NCI-H2107 treated with DMSO at 0.1 percent for 48 hours (cell line): ENCODE results near the gene CDK14.

Source experiments
- DNase-seq: peaks from one replicate; lab custom pipeline; 2025; ENCODE audit not compliant: unreplicated experiment; lab: John Stamatoyannopoulos, UW

The CDK14 gene

DNA sequence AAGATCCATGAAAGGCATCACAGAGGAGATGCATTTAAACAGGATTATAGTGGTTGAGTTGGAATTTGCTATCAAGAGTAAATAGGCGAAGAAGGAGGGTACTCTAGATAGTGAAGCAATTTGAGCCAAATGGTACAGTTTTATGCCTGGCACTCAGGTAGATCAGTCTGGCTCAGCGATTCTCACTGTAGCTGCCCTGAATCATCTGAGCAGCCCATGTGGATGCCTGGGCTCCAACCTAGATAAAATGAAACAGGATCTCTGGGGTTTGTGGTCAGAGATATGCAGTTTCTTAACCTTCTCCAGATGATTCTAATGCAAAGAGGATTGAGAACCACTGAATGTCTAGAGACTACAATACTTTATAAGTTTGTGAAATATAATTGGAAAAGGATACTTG, 386.1 kb downstream of the CDK14 start:
- DNase-seq: no peak

DNA sequence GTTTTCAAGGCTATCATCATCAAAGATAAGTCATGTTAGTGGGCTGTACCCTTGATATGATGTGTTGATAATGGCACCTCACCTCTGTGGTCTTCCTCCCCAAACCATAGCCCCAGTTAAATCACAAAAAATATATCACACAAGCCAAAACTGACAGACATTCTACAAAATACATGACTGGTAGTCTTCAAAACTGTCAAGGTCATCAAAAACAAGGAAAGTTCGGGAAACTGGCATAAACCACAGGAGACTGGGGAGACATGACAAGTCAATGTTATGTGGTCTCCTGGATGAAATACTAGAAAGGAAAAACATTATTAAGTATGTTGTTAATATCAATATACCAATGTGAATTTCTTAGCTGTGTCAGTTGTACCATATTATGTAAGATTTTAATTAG, 388.6 kb downstream of the CDK14 start:
- DNase-seq: no peak

GRCh38 chr7:90988516-90988915, 392.4 kb downstream of the CDK14 start:
- no peak for DNase-seq

- DNase-seq: no peak
Observed at GRCh38 chr7:90988996-90989765, 393.1 kb downstream of the CDK14 start.

- no peak for DNase-seq
Observed at GRCh38 chr7:90994121-90994520, 398.0 kb downstream of the CDK14 start.

DNA sequence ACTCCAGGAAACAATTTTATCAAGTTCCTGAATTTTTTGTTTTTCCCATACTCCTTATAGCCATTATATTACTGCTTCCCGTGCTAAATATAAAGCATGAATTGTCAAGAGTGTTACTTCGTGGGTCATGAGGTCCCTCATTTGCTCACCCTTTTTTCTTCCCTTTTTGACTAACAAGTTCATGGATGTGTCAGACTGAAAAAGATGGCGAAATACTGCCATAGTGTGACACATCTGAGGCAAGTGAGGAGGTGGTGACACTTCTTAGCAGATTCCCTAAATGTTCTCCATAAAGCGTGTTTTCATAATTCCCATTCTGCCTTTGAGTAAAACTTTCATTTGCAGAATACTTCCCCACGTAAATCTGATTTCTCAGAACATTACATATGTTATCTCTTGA, 398.5 kb downstream of the CDK14 start:
- DNase-seq: no peak

- DNase-seq: no peak
Observed at GRCh38 chr7:90995996-90996395, 399.9 kb downstream of the CDK14 start.

- no peak for DNase-seq
Observed at GRCh38 chr7:90999989-91000979, 404.2 kb downstream of the CDK14 start.

DNA sequence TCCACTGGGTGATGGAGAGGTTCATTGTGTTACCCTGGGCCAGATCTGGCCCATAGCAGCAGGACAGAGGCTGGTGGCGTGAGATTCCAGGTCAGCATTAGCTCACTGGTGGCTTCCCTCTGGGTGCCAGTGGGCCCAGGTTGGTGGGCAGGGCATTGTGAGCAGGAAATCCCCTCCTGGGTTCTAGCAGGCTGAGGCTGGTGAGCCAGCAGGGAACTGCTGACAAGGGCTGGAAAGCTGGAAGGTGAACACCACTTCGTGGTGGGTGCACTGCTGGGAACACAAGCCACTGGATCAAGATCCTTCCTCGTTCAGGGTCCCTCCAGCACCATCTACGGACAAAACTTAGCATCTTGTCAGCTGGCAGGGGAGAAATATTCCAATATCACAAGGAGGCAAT, 408.9 kb downstream of the CDK14 start:
- DNase-seq: no peak

DNA sequence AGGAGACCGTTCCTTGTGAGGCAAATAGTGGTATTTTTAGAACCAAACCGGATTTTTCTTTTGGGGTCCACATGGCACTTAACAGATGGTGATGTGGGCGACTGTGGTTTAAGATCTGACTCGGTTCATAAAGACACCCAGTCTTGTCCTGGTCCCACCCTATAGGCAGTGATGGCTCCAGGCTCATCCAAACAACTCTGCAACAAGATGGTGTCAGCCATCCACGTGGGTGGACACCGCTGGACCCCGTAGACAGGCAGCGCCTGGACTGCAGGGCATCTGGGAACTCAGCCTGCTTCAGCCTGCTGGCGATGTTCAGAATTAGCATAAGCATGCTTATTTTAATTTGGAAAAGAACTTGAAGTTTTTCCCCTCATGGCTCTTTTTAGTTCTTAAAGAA, 409.7 kb downstream of the CDK14 start:
- DNase-seq: no peak

GRCh38 chr7:91007371-91007770, 411.2 kb downstream of the CDK14 start:
- DNase-seq: no peak

DNA sequence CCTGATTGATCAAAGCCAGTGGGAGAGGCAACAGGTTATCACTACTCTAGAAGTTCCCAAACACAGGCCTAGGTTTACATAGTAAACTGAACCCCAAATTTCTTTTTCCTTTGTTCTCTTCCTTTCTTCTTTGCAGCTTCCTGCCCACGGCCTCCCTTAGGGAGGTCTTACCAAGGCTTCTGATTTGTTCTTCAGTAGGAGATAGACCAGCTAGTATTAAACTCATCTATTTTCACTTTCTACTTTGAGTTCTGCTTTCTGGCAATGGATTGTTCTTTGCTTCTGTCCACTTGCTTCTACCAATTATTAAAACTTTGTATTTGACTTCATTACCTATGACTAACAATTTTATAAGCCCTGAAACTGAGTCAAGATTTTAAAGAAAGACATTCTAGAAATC, 417.0 kb downstream of the CDK14 start:
- no peak for DNase-seq

DNA sequence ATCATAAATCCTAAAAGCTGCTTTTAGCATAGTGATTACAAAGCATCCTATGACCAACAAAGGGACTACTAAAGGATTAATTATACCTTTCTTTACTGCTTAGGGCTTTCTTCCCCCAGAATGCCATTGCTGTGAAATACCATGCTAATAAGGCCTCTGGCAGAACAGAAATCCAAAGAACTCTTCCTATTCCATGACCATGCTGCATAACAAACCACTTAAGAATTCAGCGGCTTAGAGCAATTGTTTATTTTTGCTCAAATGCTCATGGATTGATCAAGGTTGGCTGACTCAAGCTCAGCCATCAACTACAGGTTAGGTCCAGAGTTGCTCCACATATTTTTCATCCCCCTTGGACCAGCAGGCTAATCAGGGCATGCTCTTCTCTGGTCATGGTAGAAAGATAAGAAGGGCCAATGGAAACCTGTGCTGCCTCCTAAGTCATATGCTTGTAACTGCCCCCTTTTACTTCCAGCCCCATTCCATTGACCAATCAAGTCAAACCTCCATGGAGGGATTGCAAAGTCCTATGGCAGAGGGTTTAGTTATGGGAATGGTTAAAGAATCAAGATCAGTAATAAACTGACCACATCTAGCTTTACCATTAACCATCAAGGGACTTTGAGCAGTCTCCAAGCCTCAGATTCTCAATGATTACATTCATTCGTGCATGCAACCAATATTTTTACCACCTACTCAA, 423.7 kb downstream of the CDK14 start:
- no peak for DNase-seq

DNA sequence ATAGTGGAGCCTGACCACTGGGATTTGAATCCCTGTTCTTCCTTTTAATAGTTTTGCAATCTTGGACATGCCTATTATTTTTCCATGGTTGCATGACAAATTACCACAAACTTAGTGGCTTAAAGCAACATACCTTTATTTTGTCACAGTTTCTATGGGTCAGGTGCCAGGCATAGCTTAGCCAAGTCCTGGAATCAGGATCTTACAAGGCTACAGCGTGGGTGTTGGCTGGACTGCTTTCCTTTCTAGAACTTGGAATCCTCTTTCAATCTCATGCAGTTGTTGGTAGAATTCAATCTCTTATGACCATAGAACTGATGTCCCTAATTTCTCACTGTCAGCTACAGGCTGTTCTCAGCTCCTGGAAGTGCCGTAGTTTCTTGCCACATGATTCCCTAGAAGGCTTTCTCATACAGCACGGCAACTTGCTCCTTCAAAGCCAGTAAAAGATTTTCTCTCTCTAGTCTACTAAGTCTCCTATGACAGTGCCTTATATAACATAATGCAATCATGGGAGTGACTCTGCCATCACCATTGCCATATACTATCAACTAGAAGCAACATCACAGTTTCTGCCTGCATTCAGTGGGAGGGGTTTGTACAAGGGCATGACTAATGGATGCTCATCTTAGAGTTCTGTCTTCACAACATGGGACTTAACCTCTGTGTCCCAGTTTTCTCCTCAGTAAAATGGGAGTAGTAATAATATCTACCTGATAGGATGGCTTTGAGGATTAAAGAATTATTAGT, 424.7 kb downstream of the CDK14 start:
- DNase-seq: no peak

DNA sequence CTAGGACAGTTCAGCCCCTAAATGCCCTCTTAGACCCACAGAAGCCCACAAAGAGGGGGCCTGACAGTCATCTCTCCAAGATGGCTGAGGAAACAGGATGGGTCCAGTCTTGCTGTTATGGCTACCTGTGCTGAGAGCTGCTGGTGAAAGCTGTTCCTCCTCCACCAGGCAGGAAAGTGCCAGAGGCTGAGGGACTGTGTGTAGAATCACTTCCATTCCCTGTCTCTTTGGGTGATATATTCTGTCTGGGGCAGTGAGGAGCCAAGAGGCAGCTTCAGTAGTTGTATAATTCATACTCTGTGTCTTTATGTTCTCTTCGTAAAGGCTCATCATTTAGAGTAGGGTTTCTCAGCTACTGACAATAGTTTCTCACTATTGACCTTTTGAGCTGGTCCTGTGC, 425.8 kb downstream of the CDK14 start:
- DNase-seq: no peak

DNA sequence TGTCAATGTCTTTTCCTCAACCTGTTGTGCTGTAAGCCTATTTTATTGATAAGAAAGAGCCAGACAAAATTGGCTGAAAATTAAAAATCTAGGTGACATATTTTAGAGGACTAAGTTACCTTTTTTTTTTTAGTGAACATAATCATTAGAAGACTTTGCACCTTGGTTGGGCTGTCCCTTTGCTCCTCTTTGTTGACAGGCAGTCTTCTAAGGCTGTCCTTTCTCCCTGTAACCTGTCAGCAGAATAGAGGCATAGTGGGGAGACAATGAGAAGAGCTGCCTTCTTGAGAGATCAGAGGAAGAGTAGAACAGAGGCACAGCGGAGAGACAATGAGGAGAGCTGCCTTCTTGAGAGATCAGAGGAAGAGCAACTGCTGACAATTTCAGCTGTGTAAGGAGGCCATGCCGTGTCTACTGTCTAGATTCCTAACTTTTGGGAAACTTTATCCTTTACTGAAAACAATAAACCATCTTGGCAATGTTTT, 429.8 kb downstream of the CDK14 start:
- no peak for DNase-seq

DNA sequence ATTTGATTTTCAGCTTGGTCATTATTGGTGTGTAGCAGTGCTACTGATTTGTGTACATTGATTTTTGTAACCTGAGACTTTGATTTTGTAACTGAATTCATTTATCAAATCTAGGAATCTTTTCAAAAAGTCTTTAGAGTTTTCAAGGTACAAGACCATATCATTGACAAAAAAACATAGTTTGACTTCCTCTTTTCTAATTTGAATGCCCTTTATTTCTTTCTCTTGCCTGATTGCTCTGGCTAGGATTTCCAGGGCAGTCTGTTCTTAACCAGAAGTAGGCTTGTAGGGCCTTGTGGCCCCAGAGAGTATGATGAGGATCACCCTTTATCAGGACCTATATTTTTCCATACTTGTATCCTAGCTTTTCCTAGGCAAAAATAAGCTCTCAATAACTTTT, 433.6 kb downstream of the CDK14 start:
- no peak for DNase-seq

DNA sequence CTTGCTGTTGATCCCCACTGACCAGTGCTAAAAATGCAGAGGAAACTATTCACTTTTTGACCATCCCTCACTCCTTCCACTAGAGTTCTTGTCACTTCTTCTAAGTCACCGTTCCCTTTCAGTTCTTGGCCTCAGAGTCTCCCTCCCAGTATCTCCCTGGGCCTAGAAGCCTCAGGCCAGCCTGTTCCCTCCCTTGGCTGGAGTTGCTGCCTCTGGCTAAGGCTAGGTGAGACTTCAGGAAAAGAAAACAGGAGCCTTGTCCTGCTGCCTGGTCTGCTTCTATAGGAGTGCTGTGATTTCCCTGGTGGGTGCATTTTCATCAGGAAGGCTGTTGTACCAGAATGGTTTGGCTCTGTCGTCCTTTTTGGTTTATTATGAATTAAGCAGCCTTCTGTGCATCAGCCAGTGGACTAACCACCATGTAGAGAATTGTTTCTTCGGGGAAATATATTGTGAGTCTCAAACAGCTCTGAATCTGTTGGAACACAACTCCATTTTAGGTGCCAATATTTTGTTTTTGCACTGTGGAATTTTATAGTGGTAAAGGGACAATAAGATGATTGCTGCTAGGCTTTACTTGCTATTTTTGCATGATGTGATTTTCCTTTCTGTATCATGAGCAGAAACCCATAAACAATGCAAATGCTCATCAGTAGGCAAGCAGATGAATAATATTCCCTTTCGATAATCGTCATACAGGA, 434.7 kb downstream of the CDK14 start:
- no peak for DNase-seq

DNA sequence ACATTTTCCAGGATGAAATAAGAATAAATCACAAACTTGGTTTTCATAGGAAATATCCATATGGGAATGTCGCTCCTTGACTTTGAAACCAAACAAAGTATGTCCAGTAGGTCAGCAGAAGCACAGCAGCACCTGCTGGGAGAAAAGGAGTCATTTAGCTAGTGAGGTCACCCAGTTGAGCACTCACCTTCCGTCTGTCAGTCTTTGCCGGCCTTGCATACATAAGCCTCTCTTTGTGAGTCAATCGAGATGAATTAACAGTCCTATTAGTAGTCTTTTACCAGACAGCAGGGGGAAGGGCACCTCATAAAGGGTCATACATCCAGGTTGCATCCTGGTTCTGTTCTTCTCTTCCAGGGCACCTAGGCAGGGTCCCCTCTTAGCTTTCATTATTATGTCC, 435.6 kb downstream of the CDK14 start:
- DNase-seq: no peak

DNA sequence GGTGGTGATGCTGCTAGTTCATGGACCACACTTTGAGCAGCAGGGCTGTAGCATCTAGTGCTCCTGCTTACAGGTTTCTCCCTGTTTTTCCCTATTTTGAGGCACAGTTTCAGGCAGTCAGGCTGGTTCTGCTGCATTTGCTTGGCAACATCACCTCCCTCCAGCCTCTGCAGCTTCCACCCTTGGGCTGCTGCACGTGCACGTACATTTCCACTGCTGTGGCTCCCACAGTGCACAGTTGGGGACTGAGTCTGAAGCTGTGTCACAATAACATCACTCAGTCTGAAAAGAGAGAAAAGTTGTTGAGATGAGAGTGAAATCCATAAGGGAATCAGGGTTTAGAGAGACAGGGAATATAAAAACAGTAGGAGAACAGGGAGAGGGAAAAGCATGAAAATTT, 437.5 kb downstream of the CDK14 start:
- peak; percentile 11 for DNase-seq
